GM12875 (cell line): ENCODE data around the gene MEFV.

Experiments used
- H3K4me3 ChIP-seq: one replicate; pipeline ENCODE4 v1.5.1; 2011; ENCODE audit warnings: low read depth, low read length, control low read depth
- TF ChIP-seq, protein P1 (sequence below): IDR thresholded peaks from 2 replicates; pipeline ENCODE4 v1.5.1; 2011; ENCODE audit warnings: low read depth, mild to moderate bottlenecking, control low read depth, inconsistent platforms, low read length, moderate library complexity, borderline replicate concordance; ENCODE audit not compliant: insufficient read depth

The MEFV gene

DNA sequence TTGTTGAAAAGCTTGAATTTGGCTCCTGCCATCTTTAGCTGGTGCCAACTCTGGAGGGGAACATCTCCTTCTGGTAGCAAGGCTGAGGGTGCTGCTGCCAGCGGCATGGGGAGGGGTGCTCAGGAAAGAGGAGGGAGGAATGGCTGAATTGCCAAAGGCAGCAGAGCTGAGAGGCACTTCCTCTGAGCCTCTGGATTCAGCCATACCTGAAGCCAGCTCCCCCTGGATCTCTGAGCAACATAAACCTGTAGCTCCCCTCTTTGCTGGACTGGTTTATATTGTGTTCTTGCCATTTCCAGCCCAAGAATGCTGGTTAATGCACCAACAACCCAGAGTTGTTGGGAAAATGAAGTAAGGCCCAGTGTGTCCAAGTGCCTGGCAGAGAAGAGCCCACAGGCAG is 7.4 kb downstream of the MEFV start:
- TF ChIP-seq, protein P1, sequence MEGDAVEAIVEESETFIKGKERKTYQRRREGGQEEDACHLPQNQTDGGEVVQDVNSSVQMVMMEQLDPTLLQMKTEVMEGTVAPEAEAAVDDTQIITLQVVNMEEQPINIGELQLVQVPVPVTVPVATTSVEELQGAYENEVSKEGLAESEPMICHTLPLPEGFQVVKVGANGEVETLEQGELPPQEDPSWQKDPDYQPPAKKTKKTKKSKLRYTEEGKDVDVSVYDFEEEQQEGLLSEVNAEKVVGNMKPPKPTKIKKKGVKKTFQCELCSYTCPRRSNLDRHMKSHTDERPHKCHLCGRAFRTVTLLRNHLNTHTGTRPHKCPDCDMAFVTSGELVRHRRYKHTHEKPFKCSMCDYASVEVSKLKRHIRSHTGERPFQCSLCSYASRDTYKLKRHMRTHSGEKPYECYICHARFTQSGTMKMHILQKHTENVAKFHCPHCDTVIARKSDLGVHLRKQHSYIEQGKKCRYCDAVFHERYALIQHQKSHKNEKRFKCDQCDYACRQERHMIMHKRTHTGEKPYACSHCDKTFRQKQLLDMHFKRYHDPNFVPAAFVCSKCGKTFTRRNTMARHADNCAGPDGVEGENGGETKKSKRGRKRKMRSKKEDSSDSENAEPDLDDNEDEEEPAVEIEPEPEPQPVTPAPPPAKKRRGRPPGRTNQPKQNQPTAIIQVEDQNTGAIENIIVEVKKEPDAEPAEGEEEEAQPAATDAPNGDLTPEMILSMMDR = no peak
- no peak overlapping the region for H3K4me3 ChIP-seq

DNA sequence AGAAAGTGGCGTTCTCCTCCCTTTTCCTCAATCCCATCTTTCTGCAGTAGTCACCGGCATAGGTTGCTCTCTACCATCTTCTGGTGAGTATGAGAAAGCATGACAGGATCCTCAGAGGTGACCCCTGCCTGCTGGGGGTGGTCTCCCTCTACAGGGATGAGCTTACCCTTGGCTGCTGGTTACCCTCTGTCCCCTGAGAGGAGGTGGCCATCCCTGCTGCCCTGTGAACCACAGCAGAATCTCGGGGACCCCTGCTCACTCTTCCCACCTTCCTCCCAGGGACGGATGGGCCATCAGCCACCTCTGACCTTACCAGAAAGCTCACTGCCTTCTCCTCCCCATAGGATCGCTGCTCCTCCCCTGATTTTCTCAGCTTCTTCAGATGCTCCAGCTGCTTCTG is 7.8 kb downstream of the MEFV start:
- no peak overlapping the region for H3K4me3 ChIP-seq

DNA sequence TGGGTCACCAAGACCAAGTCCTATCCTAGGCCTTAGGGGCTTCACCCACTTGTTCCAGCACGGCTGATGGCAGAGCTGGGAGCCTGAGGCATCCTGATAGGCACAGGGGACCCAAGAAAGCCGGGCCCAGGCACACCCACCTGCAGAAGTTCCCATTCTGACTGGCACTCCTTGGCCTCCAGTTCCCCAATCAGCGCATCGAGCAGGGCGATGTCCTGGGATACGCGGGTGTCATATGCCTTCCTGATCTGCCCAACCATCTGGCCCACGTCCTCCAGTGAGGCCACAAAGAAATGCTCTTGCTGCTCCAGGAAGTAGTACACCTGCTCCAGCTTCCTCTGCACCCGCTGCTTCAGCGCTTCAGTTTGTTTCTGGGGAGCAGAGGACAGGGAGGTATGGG is 9.6 kb downstream of the MEFV start:
- no peak overlapping the region for H3K4me3 ChIP-seq
- TF ChIP-seq, protein P1 = no peak

More for the DNA sequence above, 7.8 kb downstream of the MEFV start:
- TF ChIP-seq, protein P1 = no peak

DNA sequence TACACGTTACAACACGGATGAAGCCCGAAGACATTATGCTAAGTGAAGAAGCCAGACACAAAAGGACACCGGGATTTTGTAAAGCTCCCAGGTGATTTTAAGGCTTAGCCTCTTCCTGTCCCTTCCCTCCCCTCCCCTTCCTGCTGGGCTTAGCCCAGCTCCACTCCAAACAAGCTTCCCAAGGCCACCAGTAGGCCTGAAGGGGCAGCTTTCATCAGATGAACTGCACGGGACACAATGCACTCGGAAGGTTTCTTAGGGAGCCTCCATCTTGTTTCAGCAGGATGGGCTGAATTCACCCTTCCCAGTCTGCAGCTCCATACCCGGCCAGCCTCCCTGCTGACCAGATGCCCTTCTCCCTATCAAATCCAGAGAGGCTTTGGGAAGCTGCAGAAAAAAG is 10.4 kb downstream of the MEFV start:
- H3K4me3 ChIP-seq = no peak overlapping the region
- TF ChIP-seq, protein P1 = no peak

DNA sequence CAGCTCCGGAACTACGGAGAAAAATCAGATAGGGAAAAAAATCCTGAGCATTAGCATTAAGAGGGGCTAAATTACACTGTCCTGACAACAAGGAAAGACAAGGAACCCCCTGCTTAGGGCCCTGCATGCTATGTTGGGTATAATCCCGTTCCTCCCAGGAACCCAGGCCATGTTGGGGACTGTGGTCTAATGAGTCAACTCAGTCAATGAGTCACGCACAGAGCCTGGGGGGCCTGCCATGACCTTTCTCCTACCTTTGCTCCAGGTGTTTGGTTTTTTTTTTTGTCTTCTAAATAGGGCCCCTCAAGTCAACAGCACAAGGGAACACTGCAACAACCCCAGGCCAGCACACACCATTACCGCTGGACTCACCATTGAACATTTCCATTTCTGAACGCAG is 12.6 kb downstream of the MEFV start:
- TF ChIP-seq, protein P1 = no peak
- H3K4me3 ChIP-seq = no peak overlapping the region

DNA sequence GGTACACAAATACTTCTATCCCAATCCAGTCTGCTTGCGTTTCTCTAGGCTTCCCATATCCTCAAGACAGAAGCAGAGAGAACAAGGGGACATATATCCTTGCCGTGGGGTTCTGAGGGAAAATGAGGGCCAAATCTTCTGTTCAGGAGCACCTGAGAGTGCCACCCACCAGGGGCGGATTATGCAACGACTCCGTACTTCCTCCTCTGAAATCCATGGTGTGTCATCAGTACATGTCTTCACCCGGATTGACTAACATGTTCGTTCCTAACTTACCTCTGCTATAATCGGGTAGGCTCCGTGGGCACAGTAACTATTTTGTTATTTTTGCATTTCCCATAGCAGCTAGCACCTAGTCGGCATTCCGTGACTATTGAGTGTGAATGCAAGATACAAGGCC is 13.7 kb downstream of the MEFV start:
- no peak overlapping the region for H3K4me3 ChIP-seq
- TF ChIP-seq, protein P1 = no peak

DNA sequence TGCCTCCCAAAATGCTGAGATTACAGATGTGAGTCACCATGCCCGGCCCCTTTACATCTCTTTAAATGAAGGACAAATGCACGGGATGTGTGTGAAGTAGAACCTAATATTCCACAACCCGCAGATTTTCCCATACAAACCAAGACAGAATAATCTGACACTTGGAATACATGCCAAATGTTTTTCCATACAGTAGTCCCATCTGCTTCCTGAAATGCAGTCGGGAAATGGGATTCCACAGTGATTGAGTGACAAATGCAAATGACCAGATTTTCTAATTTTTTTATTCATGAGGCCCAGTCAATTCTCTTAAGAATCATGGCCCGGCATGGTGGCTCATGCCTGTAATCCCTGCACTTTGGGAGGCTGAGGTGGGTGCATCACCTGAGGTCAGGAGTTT is 14.7 kb downstream of the MEFV start:
- TF ChIP-seq, protein P1 = no peak
- H3K4me3 ChIP-seq = no peak overlapping the region
